Ishikawa (cell line): ENCODE data around the gene PTRHD1.

ENCODE experiments used
- CEBPB ChIP-seq: IDR thresholded peaks from 2 replicates; pipeline ENCODE4 v1.6.1; 2012
- CREB1 ChIP-seq: IDR thresholded peaks from 2 replicates; pipeline ENCODE4 v1.6.1; 2012; ENCODE audit warnings: low read depth
- EGR1 ChIP-seq: IDR thresholded peaks from 2 replicates; pipeline ENCODE4 v1.6.1; 2012
- EP300 ChIP-seq: IDR thresholded peaks from 2 replicates; pipeline ENCODE4 v1.6.1; 2012; ENCODE audit warnings: borderline replicate concordance
- NFIC ChIP-seq: IDR thresholded peaks from 2 replicates; pipeline ENCODE4 v1.6.1; 2012
- RAD21 ChIP-seq: IDR thresholded peaks from 2 replicates; pipeline ENCODE4 v1.6.1; 2012; ENCODE audit warnings: low read depth
- TAF1 ChIP-seq: IDR thresholded peaks from 2 replicates; pipeline ENCODE4 v1.6.1; 2012; ENCODE audit warnings: low read depth, mild to moderate bottlenecking
- YY1 ChIP-seq: IDR thresholded peaks from 2 replicates; pipeline ENCODE4 v1.6.1; 2012; ENCODE audit warnings: low read depth
- TF ChIP-seq, protein P1 (sequence below): IDR thresholded peaks from 2 replicates; pipeline ENCODE4 v1.6.1; 2012
- TF ChIP-seq, protein P2 (sequence below): IDR thresholded peaks from 2 replicates; pipeline ENCODE4 v1.6.1; 2012; ENCODE audit warnings: low read depth, mild to moderate bottlenecking
- TF ChIP-seq, protein P3 (sequence below): IDR thresholded peaks from 2 replicates; pipeline ENCODE4 v1.6.1; 2012

DNA sequence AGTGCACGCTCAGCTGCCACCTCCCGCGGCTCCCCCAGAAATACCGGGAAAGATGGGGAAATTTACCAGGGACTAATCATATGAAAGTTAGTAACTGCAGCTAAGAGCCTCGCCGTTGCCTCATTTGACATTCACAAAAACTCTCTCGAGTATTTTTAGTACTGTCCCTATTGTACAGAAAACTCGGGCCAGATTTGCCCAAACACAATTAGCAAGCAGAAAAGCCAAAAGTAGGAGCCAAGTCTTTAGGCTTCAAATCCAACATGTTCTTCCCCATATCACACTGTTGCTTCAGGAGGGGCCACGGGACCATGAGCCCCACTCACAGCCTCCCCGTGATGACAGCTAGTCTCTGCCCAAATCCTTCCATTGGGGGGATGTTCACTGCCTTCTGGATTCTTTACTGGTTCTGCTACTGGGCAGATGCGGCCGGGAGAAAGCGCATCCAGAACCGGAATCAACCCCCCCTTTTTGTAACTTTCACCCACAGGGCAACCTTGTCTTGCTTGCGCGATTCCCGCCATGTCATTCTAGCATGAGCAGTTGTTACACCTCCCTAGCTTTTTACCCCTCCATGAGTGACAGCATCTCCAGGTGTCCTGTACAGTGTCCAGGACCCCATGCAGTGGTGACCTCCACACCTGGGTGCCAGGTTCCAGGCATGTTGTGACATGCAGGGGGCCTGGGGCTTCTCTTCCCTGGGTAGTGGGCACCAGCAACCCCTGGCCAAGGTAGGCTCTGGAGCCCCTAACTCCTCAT is 35.2 kb upstream of the PTRHD1 start:
- TF ChIP-seq, protein P1, sequence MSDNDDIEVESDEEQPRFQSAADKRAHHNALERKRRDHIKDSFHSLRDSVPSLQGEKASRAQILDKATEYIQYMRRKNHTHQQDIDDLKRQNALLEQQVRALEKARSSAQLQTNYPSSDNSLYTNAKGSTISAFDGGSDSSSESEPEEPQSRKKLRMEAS: peak; percentile 45; the same call in 1 of the 2 replicates
- TF ChIP-seq CEBPB: no peak
- no peak for TF ChIP-seq RAD21
- peak; percentile 67; the same call in 1 of the 2 replicates for TF ChIP-seq EP300
- TF ChIP-seq NFIC: peak; percentile 58
- no peak for TF ChIP-seq CREB1
- no peak for TF ChIP-seq TAF1
- TF ChIP-seq YY1: 0 out of 2 replicates have a peak, but pooled peaks have one; percentile 10
- TF ChIP-seq, protein P2, sequence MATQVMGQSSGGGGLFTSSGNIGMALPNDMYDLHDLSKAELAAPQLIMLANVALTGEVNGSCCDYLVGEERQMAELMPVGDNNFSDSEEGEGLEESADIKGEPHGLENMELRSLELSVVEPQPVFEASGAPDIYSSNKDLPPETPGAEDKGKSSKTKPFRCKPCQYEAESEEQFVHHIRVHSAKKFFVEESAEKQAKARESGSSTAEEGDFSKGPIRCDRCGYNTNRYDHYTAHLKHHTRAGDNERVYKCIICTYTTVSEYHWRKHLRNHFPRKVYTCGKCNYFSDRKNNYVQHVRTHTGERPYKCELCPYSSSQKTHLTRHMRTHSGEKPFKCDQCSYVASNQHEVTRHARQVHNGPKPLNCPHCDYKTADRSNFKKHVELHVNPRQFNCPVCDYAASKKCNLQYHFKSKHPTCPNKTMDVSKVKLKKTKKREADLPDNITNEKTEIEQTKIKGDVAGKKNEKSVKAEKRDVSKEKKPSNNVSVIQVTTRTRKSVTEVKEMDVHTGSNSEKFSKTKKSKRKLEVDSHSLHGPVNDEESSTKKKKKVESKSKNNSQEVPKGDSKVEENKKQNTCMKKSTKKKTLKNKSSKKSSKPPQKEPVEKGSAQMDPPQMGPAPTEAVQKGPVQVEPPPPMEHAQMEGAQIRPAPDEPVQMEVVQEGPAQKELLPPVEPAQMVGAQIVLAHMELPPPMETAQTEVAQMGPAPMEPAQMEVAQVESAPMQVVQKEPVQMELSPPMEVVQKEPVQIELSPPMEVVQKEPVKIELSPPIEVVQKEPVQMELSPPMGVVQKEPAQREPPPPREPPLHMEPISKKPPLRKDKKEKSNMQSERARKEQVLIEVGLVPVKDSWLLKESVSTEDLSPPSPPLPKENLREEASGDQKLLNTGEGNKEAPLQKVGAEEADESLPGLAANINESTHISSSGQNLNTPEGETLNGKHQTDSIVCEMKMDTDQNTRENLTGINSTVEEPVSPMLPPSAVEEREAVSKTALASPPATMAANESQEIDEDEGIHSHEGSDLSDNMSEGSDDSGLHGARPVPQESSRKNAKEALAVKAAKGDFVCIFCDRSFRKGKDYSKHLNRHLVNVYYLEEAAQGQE: no peak
- TF ChIP-seq, protein P3, sequence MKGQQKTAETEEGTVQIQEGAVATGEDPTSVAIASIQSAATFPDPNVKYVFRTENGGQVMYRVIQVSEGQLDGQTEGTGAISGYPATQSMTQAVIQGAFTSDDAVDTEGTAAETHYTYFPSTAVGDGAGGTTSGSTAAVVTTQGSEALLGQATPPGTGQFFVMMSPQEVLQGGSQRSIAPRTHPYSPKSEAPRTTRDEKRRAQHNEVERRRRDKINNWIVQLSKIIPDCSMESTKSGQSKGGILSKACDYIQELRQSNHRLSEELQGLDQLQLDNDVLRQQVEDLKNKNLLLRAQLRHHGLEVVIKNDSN: no peak
- TF ChIP-seq EGR1: no peak
